ENCODE measurements around the gene OR6X1.

DNA sequence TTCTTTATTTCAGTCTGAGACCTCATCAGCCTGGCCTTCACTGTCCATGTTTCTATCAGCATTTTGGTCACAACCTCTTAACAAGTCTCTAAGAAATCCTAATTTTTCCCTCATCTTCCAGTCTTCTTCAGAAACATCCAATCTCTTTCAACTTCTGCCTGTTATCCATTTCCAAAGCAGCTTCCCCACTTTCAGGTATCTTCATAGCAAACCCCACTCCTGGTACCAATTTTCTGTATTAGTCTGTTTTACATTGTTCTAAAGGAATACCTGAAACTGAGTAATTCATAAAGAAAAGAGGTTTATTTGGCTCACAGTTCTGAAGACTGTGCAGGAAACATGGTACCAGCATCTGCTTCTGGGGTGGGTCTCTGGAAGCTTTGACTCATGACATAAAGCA lies 8.1 kb upstream of the OR6X1 start:
- TF ChIP-seq, protein P1, sequence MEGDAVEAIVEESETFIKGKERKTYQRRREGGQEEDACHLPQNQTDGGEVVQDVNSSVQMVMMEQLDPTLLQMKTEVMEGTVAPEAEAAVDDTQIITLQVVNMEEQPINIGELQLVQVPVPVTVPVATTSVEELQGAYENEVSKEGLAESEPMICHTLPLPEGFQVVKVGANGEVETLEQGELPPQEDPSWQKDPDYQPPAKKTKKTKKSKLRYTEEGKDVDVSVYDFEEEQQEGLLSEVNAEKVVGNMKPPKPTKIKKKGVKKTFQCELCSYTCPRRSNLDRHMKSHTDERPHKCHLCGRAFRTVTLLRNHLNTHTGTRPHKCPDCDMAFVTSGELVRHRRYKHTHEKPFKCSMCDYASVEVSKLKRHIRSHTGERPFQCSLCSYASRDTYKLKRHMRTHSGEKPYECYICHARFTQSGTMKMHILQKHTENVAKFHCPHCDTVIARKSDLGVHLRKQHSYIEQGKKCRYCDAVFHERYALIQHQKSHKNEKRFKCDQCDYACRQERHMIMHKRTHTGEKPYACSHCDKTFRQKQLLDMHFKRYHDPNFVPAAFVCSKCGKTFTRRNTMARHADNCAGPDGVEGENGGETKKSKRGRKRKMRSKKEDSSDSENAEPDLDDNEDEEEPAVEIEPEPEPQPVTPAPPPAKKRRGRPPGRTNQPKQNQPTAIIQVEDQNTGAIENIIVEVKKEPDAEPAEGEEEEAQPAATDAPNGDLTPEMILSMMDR (IDR thresholded peaks at IDR 0.05) = no peak
- no peak for TF ChIP-seq POLR2AphosphoS5 (IDR thresholded peaks at IDR 0.05; ENCODE audit: low read depth, low read length)

Data from Panc1 (cell line).